GM19455 (cell line): ENCODE results near the gene AADACL4.

ENCODE experiments used
- ATAC-seq: cut with Tn5 transposase; IDR thresholded peaks from one replicate; pipeline ENCODE4 v1.9.1; 2021; ENCODE audit not compliant: unreplicated experiment

The AADACL4 gene

GRCh38 chr1:12610941-12611340, 32.9 kb upstream of the AADACL4 start:
- ATAC-seq, result no peak

- ATAC-seq, result no peak
These were observed 30.7 kb upstream of the AADACL4 start for GRCh38 chr1:12613180-12613579.

GRCh38 chr1:12614402-12615158, 29.3 kb upstream of the AADACL4 start:
- ATAC-seq, result no peak

GRCh38 chr1:12615159-12615864, 28.6 kb upstream of the AADACL4 start:
- no peak for ATAC-seq

- no peak for ATAC-seq
These were observed 27.8 kb upstream of the AADACL4 start for GRCh38 chr1:12615865-12616708.

- no peak for ATAC-seq
These were observed 27.0 kb upstream of the AADACL4 start for GRCh38 chr1:12616709-12617373.

- no peak for ATAC-seq
These were observed 26.4 kb upstream of the AADACL4 start for GRCh38 chr1:12617511-12617900.

- no peak for ATAC-seq
These were observed 25.8 kb upstream of the AADACL4 start, which contains the start of gene DHRS3 for GRCh38 chr1:12617901-12618660. Gene DHRS3 (minus strand): TSS chr1:12618210. CDS start chr1:12617348, 862 bp downstream.

GRCh38 chr1:12618661-12618964, 25.3 kb upstream of the AADACL4 start:
- no peak for ATAC-seq

GRCh38 chr1:12618965-12619791, 24.7 kb upstream of the AADACL4 start:
- ATAC-seq, result no peak

GRCh38 chr1:12619792-12620487, 23.9 kb upstream of the AADACL4 start:
- no peak for ATAC-seq

- no peak for ATAC-seq
These were observed 23.4 kb upstream of the AADACL4 start for GRCh38 chr1:12620488-12620865.

GRCh38 chr1:12620931-12621330, 23.0 kb upstream of the AADACL4 start:
- ATAC-seq, result no peak

GRCh38 chr1:12621346-12622335, 22.2 kb upstream of the AADACL4 start:
- ATAC-seq, result no peak

GRCh38 chr1:12622506-12622905, 21.4 kb upstream of the AADACL4 start:
- ATAC-seq, result no peak

- no peak for ATAC-seq
These were observed 18.6 kb upstream of the AADACL4 start for GRCh38 chr1:12625276-12625675.

- no peak for ATAC-seq
These were observed 17.0 kb upstream of the AADACL4 start for GRCh38 chr1:12626888-12627287.

- no peak for ATAC-seq
These were observed 16.6 kb upstream of the AADACL4 start for GRCh38 chr1:12627296-12627695.
